Skin of body (tissue), 2 donors: ENCODE measurements around the gene DAZAP2. TPM values are rescaled to one million over a fixed set of nuclear protein-coding genes. Genes with fewer than 3 reads are reported as not detected.
"Not testable (repeated sequence)": the region's sequence is repeated elsewhere in the genome, so short reads cannot be mapped to it uniquely, and the experiment has no call there.

Experiments used
- DNase-seq: peaks from one replicate; lab custom pipeline; 2025; lab: John Stamatoyannopoulos, UW
- total RNA-seq: library from RNA; depleted of rRNA; stranded (reverse); fragments of >200 nt; gene quantifications from one replicate; pipeline ENCODE4 v1.2.3, GENCODE V29; 2014

Gene DAZAP2
- total RNA-seq, 1 donor from 2014 or later: 50.2 TPM

- DNase-seq: no peak
Measured at GRCh38 chr12:51217133-51217967, 21.3 kb upstream of the DAZAP2 start.

GRCh38 chr12:51217968-51218606, 20.5 kb upstream of the DAZAP2 start, which contains the start of gene POU6F1:
Gene POU6F1 (minus strand): TSS chr12:51218062. CDS start chr12:51206836, 11,226 bp downstream.
- peak; percentile 72 for DNase-seq

GRCh38 chr12:51218607-51219161, 19.9 kb upstream of the DAZAP2 start:
- no peak for DNase-seq

- no peak for DNase-seq
Measured at GRCh38 chr12:51219322-51219721, 19.3 kb upstream of the DAZAP2 start.

- DNase-seq: not testable (repeated sequence)
Measured at GRCh38 chr12:51219857-51220256, 18.8 kb upstream of the DAZAP2 start.

- no peak for DNase-seq
Measured at GRCh38 chr12:51222461-51222860, 16.2 kb upstream of the DAZAP2 start.

- no peak for DNase-seq
Measured at GRCh38 chr12:51224625-51225024, 14.0 kb upstream of the DAZAP2 start.

GRCh38 chr12:51225234-51225633, 13.4 kb upstream of the DAZAP2 start:
- no peak for DNase-seq

GRCh38 chr12:51225771-51226170, 12.9 kb upstream of the DAZAP2 start:
- DNase-seq: no peak

- not testable (repeated sequence) for DNase-seq
Measured at GRCh38 chr12:51227112-51227511, 11.5 kb upstream of the DAZAP2 start.

GRCh38 chr12:51227962-51228361, 10.7 kb upstream of the DAZAP2 start:
- no peak for DNase-seq

- no peak for DNase-seq
Measured at GRCh38 chr12:51229116-51229809, 9.4 kb upstream of the DAZAP2 start.

- DNase-seq: no peak
Measured at GRCh38 chr12:51232642-51233041, 6.0 kb upstream of the DAZAP2 start.

GRCh38 chr12:51234530-51234929, 4.1 kb upstream of the DAZAP2 start:
- no peak for DNase-seq

GRCh38 chr12:51238037-51238509, 553 bp upstream of the DAZAP2 start:
- DNase-seq: no peak

- no peak for DNase-seq
Measured at GRCh38 chr12:51240971-51241370, 2.3 kb downstream of the DAZAP2 start.

- no peak for DNase-seq
Measured at GRCh38 chr12:51242120-51242519, 3.5 kb downstream of the DAZAP2 start.

GRCh38 chr12:51242876-51243275, 4.2 kb downstream of the DAZAP2 start:
- DNase-seq: no peak

- DNase-seq: no peak
Measured at GRCh38 chr12:51244269-51244668, 5.6 kb downstream of the DAZAP2 start.

- DNase-seq: no peak
Measured at GRCh38 chr12:51245476-51246253, 7.0 kb downstream of the DAZAP2 start.
